Heart left ventricle (tissue), 13 donors: ENCODE results near the gene C16orf95.

Experiments used
- CTCF ChIP-seq, 12 donors: fragments of 200-600 bp; sonication (generic) in 4 of 12; IDR thresholded peaks; one replicate each; pipeline versions ENCODE4 v1.5.0 to v1.8.0; 2018 to 2022; ENCODE audit warnings: antibody characterized with exemption in 12 of 12, mild to moderate bottlenecking in 5 of 12
- POLR2A ChIP-seq, 2 donors: fragments of 450-650 bp; IDR thresholded peaks; one replicate each; pipeline ENCODE4 v1.6.1; 2017; ENCODE audit warnings: antibody characterized with exemption in 2 of 2, mild to moderate bottlenecking in 2 of 2, moderate library complexity in 2 of 2
- donor health status: ischemic (EF 13 %, LVEDD 7.1; RV severe dilation, severe dysfunction).
- donor health status: DM: no; HTN: yes; CAD: no.
- donor health status: DM: no; HTN: no; CAD: no.
- donor health status: ischemic (EF 25% LVEDD 6.9; RV normal size, moderate dysfunction).
- donor health status: ischemic (EF 25% LVEDD 5.7; RV mildly dilated, moderate dysfunction).
- donor health status: ischemic (EF 35%, LVEDD 5.7; RV mildly dilated, moderate dysfunction).
- donor health status: nonischemic (EF 11% LVEDD 7.7; RV severe dilation, severe dysfunction).
- donor health status: DM: yes; HTN: yes; CAD: no.
- donor health status: PGD.
- donor health status: ischemic (EF 29% LVEDD 5.4; RV normal size, mild dysfunction).
- donor health status: nonischemic (EF 23%, LVEDD 6.1; RV moderate dilation, normal function).

- TF ChIP-seq CTCF (IDR thresholded peaks at IDR 0.05) (no peak), POLR2A (IDR thresholded peaks at IDR 0.05) (no peak)
Measured at GRCh38 chr16:87366930-87367329, 49.7 kb upstream of the C16orf95 start.
